Transverse colon (tissue), 4 donors: Measurements from ENCODE around the gene SECISBP2.

Experiments
- POLR2AphosphoS5 ChIP-seq, 3 donors: sonication (generic); formaldehyde crosslinking; IDR thresholded peaks; one replicate each; pipeline ENCODE4 v1.6.1; 2016; ENCODE audit warnings: antibody characterized with exemption in 3 of 3
- TF ChIP-seq, protein P1 (sequence below), 5 experiments: fragments of 200-600 bp in 3 of 5; fragments of 450-650 bp in 2 of 5; sonication (generic) in 3 of 5; IDR thresholded peaks; 1 replicate in 2 of 5; 2 replicates in 3 of 5; pipeline ENCODE4 v1.5.1; 2016 to 2017; ENCODE audit warnings: antibody characterized with exemption in 5 of 5, inconsistent platforms in 3 of 5, mild to moderate bottlenecking in 2 of 5, moderate library complexity in 1 of 5

DNA sequence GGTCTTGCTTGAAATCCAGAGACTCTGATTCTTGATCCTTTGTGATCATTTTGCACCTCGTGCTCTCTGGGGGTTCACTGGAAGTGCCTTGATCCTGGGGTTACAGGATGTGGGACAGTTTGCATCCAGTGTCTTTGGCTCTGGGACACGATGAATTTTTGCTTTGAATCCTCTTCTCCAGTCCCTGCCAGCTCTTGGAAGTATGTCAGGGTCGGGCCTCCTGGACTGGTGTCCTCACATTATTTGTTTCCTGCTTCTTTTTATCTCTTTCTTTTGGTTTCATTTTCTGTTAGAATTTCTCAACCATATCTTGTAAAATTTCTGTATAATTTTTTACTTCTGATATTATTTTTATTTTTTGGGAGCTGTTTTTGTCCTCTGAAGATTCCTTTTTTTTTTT is 34.2 kb downstream of the SECISBP2 start:
- no peak for TF ChIP-seq POLR2AphosphoS5 (IDR thresholded peaks at IDR 0.05)
- TF ChIP-seq, protein P1, sequence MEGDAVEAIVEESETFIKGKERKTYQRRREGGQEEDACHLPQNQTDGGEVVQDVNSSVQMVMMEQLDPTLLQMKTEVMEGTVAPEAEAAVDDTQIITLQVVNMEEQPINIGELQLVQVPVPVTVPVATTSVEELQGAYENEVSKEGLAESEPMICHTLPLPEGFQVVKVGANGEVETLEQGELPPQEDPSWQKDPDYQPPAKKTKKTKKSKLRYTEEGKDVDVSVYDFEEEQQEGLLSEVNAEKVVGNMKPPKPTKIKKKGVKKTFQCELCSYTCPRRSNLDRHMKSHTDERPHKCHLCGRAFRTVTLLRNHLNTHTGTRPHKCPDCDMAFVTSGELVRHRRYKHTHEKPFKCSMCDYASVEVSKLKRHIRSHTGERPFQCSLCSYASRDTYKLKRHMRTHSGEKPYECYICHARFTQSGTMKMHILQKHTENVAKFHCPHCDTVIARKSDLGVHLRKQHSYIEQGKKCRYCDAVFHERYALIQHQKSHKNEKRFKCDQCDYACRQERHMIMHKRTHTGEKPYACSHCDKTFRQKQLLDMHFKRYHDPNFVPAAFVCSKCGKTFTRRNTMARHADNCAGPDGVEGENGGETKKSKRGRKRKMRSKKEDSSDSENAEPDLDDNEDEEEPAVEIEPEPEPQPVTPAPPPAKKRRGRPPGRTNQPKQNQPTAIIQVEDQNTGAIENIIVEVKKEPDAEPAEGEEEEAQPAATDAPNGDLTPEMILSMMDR (IDR thresholded peaks at IDR 0.05): no peak
